HEK293 (cell line): ENCODE data around the gene PLD4.
A peak's percentile ranks its signal among the peaks of the same experiment; 100 is the strongest.

Experiments used
- BCL11A ChIP-seq: fragments of 450-650 bp; formaldehyde crosslinking; IDR thresholded peaks from 2 replicates; pipeline ENCODE4 v1.5.1; 2016; ENCODE audit warnings: low read depth, missing biosample characterization, missing genetic modification characterization
- HOXD13 ChIP-seq: sonication (generic); formaldehyde crosslinking; IDR thresholded peaks from 2 replicates; pipeline ENCODE4 v1.8.0; 2022; ENCODE audit warnings: missing genetic modification reagents, borderline replicate concordance
- KLF9 ChIP-seq: fragments of 450-650 bp; formaldehyde crosslinking; IDR thresholded peaks from 2 replicates; pipeline ENCODE4 v1.5.1; 2016; ENCODE audit warnings: missing biosample characterization, missing genetic modification characterization, low read depth
- MZF1 ChIP-seq: fragments of 450-650 bp; formaldehyde crosslinking; IDR thresholded peaks from 2 replicates; pipeline ENCODE4 v1.5.1; 2017; ENCODE audit warnings: missing biosample characterization, missing genetic modification characterization, borderline replicate concordance
- PATZ1 ChIP-seq: fragments of 450-650 bp; formaldehyde crosslinking; IDR thresholded peaks from 2 replicates; pipeline ENCODE4 v1.5.1; 2016; ENCODE audit warnings: missing biosample characterization, missing genetic modification characterization
- REPIN1 ChIP-seq: fragments of 450-650 bp; formaldehyde crosslinking; IDR thresholded peaks from 2 replicates; pipeline ENCODE4 v1.5.1; 2017; ENCODE audit warnings: missing biosample characterization, missing genetic modification characterization, low read depth
- TCF7L2 ChIP-seq: IDR thresholded peaks from 2 replicates; pipeline ENCODE4 v1.6.1; 2011; ENCODE audit warnings: low read depth, mild to moderate bottlenecking, inconsistent platforms, low read length, moderate library complexity, borderline replicate concordance
- YY2 ChIP-seq: fragments of 450-650 bp; formaldehyde crosslinking; IDR thresholded peaks from 2 replicates; pipeline ENCODE4 v1.5.1; 2016; ENCODE audit warnings: missing biosample characterization, missing genetic modification characterization
- ZBTB1 ChIP-seq: fragments of 450-650 bp; formaldehyde crosslinking; IDR thresholded peaks from 2 replicates; pipeline ENCODE4 v1.5.1; 2016; ENCODE audit warnings: missing biosample characterization, missing genetic modification characterization
- ZBTB10 ChIP-seq: fragments of 450-650 bp; formaldehyde crosslinking; IDR thresholded peaks from 2 replicates; pipeline ENCODE4 v1.5.1; 2016; ENCODE audit warnings: missing biosample characterization, missing genetic modification characterization
- ZFP3 ChIP-seq: fragments of 450-650 bp; formaldehyde crosslinking; IDR thresholded peaks from 2 replicates; pipeline ENCODE4 v1.5.1; 2016; ENCODE audit warnings: low read depth, missing biosample characterization, missing genetic modification characterization
- ZNF133 ChIP-seq: fragments of 450-650 bp; formaldehyde crosslinking; IDR thresholded peaks from 2 replicates; pipeline ENCODE4 v1.5.1; 2016; ENCODE audit warnings: missing biosample characterization, missing genetic modification characterization
- ZNF311 ChIP-seq: fragments of 450-650 bp; formaldehyde crosslinking; IDR thresholded peaks from 2 replicates; pipeline ENCODE4 v1.5.1; 2017; ENCODE audit warnings: missing biosample characterization, missing genetic modification characterization, borderline replicate concordance
- ZNF398 ChIP-seq: fragments of 450-650 bp; formaldehyde crosslinking; IDR thresholded peaks from 2 replicates; pipeline ENCODE4 v1.5.1; 2017; ENCODE audit warnings: missing biosample characterization, missing genetic modification characterization
- ZNF548 ChIP-seq: fragments of 450-650 bp; formaldehyde crosslinking; IDR thresholded peaks from 2 replicates; pipeline ENCODE4 v1.5.1; 2016; ENCODE audit warnings: missing biosample characterization, missing genetic modification characterization
- ZNF555 ChIP-seq: fragments of 450-650 bp; formaldehyde crosslinking; conservative IDR thresholded peaks from 2 replicates; pipeline ENCODE4 v1.5.1; 2017; ENCODE audit warnings: missing biosample characterization, mild to moderate bottlenecking, missing genetic modification characterization, inconsistent platforms
- ZNF561 ChIP-seq: fragments of 450-650 bp; IDR thresholded peaks from 2 replicates; pipeline ENCODE4 v1.5.1; 2018; ENCODE audit warnings: missing biosample characterization, missing genetic modification characterization, borderline replicate concordance
- ZNF600 ChIP-seq: fragments of 450-650 bp; formaldehyde crosslinking; IDR thresholded peaks from 2 replicates; pipeline ENCODE4 v1.5.1; 2016; ENCODE audit warnings: missing biosample characterization, missing genetic modification characterization
- ZNF658 ChIP-seq: fragments of 450-650 bp; formaldehyde crosslinking; IDR thresholded peaks from 2 replicates; pipeline ENCODE4; 2016; ENCODE audit warnings: missing biosample characterization, missing genetic modification characterization
- ZNF692 ChIP-seq: fragments of 450-650 bp; formaldehyde crosslinking; IDR thresholded peaks from 2 replicates; pipeline ENCODE4 v1.5.1; 2016; ENCODE audit warnings: missing biosample characterization, missing genetic modification characterization
- ZNF776 ChIP-seq: fragments of 450-650 bp; formaldehyde crosslinking; IDR thresholded peaks from 2 replicates; pipeline ENCODE4 v1.5.0; 2017; ENCODE audit warnings: missing biosample characterization, missing genetic modification characterization, borderline replicate concordance
- ZSCAN18 ChIP-seq: fragments of 450-650 bp; formaldehyde crosslinking; IDR thresholded peaks from 2 replicates; pipeline ENCODE4 v1.5.1; 2016; ENCODE audit warnings: missing biosample characterization, missing genetic modification characterization
- ZXDB ChIP-seq: fragments of 450-650 bp; formaldehyde crosslinking; IDR thresholded peaks from 2 replicates; pipeline ENCODE4 v1.5.1; 2016; ENCODE audit warnings: missing biosample characterization, missing genetic modification characterization
- TF ChIP-seq, protein P1 (sequence below): fragments of 450-650 bp; formaldehyde crosslinking; IDR thresholded peaks from 2 replicates; pipeline ENCODE4 v1.5.1; 2016; ENCODE audit warnings: missing biosample characterization, missing genetic modification characterization

The PLD4 gene

DNA sequence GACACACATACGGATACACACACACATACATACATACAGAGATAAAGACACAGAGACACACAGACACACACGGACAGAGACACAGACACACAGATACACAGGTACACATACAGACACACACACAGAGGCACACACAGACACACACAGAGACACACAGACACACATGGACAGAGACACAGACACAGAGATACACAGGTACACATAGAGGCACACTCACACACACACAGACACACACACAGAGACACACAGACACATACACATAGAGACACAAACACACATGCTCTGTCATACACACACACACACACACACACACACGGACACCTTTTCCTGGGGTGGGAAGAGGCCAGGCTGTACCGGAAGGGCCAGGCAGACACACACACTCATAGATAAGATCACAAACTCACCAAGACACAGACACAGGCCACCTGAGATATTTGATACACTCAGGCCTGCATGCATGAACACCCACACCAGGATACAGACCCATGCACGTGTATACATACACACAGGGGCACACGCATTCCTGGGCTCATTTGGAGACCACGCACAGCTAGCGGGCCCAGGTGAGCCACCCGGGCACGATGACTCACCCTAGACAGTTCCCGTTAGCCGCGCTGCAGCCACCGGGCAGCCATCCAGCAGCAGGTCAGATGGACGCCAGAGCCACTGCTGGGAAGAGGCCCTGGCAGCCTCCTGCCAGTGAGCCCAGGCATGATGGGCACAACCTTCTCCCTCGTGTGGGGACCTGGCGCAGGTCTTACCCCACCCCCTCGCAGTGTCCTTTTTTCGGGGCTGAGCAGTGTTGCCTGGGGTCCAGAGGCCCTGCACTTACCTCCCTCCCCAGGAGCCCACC is 55.3 kb downstream of the PLD4 start (continued):
- TF ChIP-seq, protein P1, sequence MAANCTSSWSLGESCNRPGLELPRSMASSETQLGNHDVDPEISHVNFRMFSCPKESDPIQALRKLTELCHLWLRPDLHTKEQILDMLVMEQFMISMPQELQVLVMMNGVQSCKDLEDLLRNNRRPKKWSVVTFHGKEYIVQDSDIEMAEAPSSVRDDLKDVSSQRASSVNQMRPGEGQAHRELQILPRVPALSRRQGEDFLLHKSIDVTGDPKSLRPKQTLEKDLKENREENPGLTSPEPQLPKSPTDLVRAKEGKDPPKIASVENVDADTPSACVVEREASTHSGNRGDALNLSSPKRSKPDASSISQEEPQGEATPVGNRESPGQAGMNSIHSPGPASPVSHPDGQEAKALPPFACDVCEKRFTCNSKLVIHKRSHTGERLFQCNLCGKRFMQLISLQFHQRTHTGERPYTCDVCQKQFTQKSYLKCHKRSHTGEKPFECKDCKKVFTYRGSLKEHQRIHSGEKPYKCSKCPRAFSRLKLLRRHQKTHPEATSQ (tag by site-specific recombination), result no peak
- TF ChIP-seq ZNF398 (tag by site-specific recombination) (peak; percentile 48; the same call in 1 of the 2 replicates), MZF1 (tag by site-specific recombination) (no peak), ZSCAN18 (tag by site-specific recombination) (peak; percentile 76; the same call in 1 of the 2 replicates), ZBTB1 (tag by site-specific recombination) (peak; percentile 33; the same call in 1 of the 2 replicates), ZBTB10 (tag by site-specific recombination) (no peak; the same call in 1 of the 2 replicates), ZFP3 (tag by site-specific recombination) (no peak), ZNF311 (tag by site-specific recombination) (0 out of 2 replicates have a peak, but pooled peaks have one; percentile 25), ZNF600 (tag by site-specific recombination) (peak; percentile 47), ZNF561 (tag by site-specific recombination) (no peak), ZNF776 (tag by site-specific recombination) (0 out of 2 replicates have a peak, but pooled peaks have one; percentile 49), ZNF555 (tag by site-specific recombination) (no peak), REPIN1 (no peak), ZNF658 (tag by site-specific recombination) (no peak), ZXDB (tag by site-specific recombination) (no peak), HOXD13 (CRISPR knock-in tag) (no peak), TCF7L2 (no peak), YY2 (tag by site-specific recombination) (peak; percentile 53; the same call in 1 of the 2 replicates), PATZ1 (tag by site-specific recombination) (peak; percentile 57), ZNF692 (tag by site-specific recombination) (peak; percentile 74), BCL11A (tag by site-specific recombination) (no peak), ZNF133 (tag by site-specific recombination) (peak; percentile 23; the same call in 1 of the 2 replicates), ZNF548 (tag by site-specific recombination) (no peak), KLF9 (tag by site-specific recombination) (no peak)
